ENCODE data around the gene SLC17A3. TPM values are rescaled to one million over a fixed set of nuclear protein-coding genes. Genes with fewer than 3 reads are reported as not detected.

Gene SLC17A3
- total and polyA plus RNA-seq, 7 experiments from 2014 or later, result 0.36 TPM; not detected in 6

DNA sequence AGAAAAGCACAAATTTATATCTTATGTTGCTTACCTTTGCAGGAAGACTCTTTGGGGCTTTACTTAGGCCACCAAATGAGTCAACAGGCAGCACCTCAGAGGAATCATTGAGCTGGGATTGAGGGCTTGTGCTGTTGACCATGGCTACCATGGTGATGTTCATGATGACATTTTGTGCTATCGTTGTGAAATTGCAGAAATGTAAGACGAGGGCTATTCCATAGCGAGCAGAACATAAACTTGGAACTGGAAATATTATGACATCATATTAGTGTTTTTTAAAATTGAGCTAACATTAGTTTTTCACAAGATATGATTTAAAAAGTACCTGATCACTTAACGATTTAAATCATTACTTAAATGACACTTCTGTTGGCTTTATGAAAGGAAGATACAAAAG is 11.8 kb downstream of the SLC17A3 start:
- H3K9me3 Mint-ChIP-seq, result peaks cover 0 to 13% (median 0%) of the 10 kb centered on the region in 11 donors
- DNase-seq (no peak), ATAC-seq (no peak)
- H3K27me3 ChIP-seq (ENCODE audit: control insufficient read depth in 2 of 2, insufficient read depth in 2 of 2, low read length in 2 of 2), result no peaks in the 10 kb centered on the region
- no peak overlapping the region for H3K4me3 ChIP-seq (ENCODE audit: low read length)
- H3K27me3 Mint-ChIP-seq, result peaks cover 0 to 15% (median 4%) of the 10 kb centered on the region in 5 donors
- no peak overlapping the region for H3K27ac ChIP-seq (ENCODE audit: low read depth, low read length)
- H3K4me1 Mint-ChIP-seq, result peaks cover 8 to 45% (median 32%) of the 10 kb centered on the region in 7 donors
- H3K36me3 Mint-ChIP-seq, result peaks cover 0 to 27% (median 4%) of the 10 kb centered on the region in 5 donors
- CTCF ChIA-PET, result interaction anchor here (1.2 kb wide), 1 partner anchor 74 kb away, joined by 3 read pairs; no protein-coding TSS in a partner anchor
- H3K4me3 Mint-ChIP-seq, result no peak overlapping the region
- no peaks in the 10 kb centered on the region for H3K36me3 ChIP-seq (ENCODE audit: control insufficient read depth in 2 of 3, insufficient read depth in 3 of 3, low read length in 3 of 3)
- peaks cover 13 to 20% of the 10 kb centered on the region in 2 donors for H3K4me1 ChIP-seq (ENCODE audit: control insufficient read depth in 2 of 2, insufficient read depth in 2 of 2, low read length in 2 of 2)
- intact Hi-C loops (cut with micrococcal nuclease), result no loop called here
- no peak overlapping the region for H3K27ac Mint-ChIP-seq
- POLR2A ChIA-PET, result interaction anchor here (0.6 to 0.9 kb wide), 2 partner anchors 82 to 131 kb away, joined by 3 to 4 read pairs; no protein-coding TSS in a partner anchor
- no peaks in the 10 kb centered on the region for H3K9me3 ChIP-seq (ENCODE audit: control insufficient read depth in 2 of 3, low read length in 3 of 3)

DNA sequence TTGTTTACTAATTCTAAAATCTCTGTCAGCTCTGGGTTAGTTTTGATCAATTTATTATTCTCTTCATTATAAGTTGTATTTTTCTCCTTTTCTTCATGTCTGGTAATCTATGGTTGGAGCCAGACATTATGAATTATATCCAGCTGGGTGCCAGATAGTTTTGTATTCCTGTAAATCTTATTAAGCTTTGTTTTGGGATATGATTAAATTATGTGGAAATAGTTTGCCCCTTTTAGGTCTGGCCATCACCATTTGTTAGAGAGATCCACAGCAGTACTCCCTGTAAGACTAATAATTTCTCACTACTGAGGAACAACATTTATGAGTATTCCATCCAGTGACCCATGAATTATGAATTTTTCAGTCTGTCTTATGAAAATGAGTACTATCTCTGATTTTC is 21.3 kb downstream of the SLC17A3 start:
- no peak overlapping the region for H3K4me3 ChIP-seq (ENCODE audit: low read length)
- POLR2A ChIA-PET, result no interaction called here
- Mint-ChIP-seq H3K27ac (peak overlapping the region in 1 of 9 donors; percentile 51), H3K27me3 (peaks cover 0 to 23% (median 6%) of the 10 kb centered on the region in 5 donors), H3K9me3 (no peaks in the 10 kb centered on the region), H3K36me3 (peaks cover 0 to 2% (median 0%) of the 10 kb centered on the region in 5 donors), H3K4me1 (peaks cover 5 to 17% (median 13%) of the 10 kb centered on the region in 7 donors), H3K4me3 (no peak overlapping the region)
- intact Hi-C loops (cut with micrococcal nuclease), result no loop called here
- no peaks in the 10 kb centered on the region for H3K4me1 ChIP-seq (ENCODE audit: control insufficient read depth in 2 of 2, insufficient read depth in 2 of 2, low read length in 2 of 2)
- ATAC-seq, result no peak
- no peaks in the 10 kb centered on the region for H3K36me3 ChIP-seq (ENCODE audit: control insufficient read depth in 2 of 3, insufficient read depth in 3 of 3, low read length in 3 of 3)
- CTCF ChIA-PET, result no interaction called here
- no peak for DNase-seq
- H3K27ac ChIP-seq (ENCODE audit: low read depth, low read length), result no peak overlapping the region
- no peaks in the 10 kb centered on the region for H3K27me3 ChIP-seq (ENCODE audit: control insufficient read depth in 2 of 2, insufficient read depth in 2 of 2, low read length in 2 of 2)
- H3K9me3 ChIP-seq (ENCODE audit: control insufficient read depth in 2 of 3, low read length in 3 of 3), result no peaks in the 10 kb centered on the region

DNA sequence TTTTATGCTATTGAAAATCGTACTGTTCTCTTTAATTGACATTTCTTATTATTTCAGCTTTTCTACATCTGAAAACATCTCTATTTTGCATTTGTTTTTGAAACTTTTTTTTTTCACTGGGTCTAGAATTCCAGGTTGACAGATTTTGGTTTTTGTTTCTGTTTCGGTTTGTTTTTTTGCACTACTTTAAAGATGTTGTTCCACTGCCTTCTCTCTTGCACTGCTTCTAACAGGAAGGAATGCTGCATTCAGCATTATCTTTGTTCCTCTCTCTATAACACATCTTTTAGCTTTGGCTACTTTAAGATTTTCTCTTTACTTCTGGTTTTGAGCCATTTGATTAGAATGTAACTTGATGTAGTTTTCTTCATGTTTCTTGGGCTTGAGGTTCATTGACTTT is 22.1 kb downstream of the SLC17A3 start:
- peaks cover 0 to 4% (median 0%) of the 10 kb centered on the region in 5 donors for H3K36me3 Mint-ChIP-seq
- no peaks in the 10 kb centered on the region for H3K36me3 ChIP-seq (ENCODE audit: control insufficient read depth in 2 of 3, insufficient read depth in 3 of 3, low read length in 3 of 3)
- ATAC-seq (no peak), DNase-seq (no peak)
- no peaks in the 10 kb centered on the region for H3K4me1 ChIP-seq (ENCODE audit: control insufficient read depth in 2 of 2, insufficient read depth in 2 of 2, low read length in 2 of 2)
- H3K27ac ChIP-seq (ENCODE audit: low read depth, low read length), result no peak overlapping the region
- no peak overlapping the region for H3K4me3 ChIP-seq (ENCODE audit: low read length)
- H3K27ac Mint-ChIP-seq, result peak overlapping the region in 2 of 9 donors; percentile 51
- intact Hi-C loops (cut with micrococcal nuclease), result no loop called here
- H3K4me1 Mint-ChIP-seq, result peaks cover 5 to 17% (median 13%) of the 10 kb centered on the region in 7 donors
- POLR2A ChIA-PET, result interaction anchor here (0.7 kb wide), 1 partner anchor 661 kb away, joined by 3 read pairs; no protein-coding TSS in a partner anchor
- H3K27me3 ChIP-seq (ENCODE audit: control insufficient read depth in 2 of 2, insufficient read depth in 2 of 2, low read length in 2 of 2), result no peaks in the 10 kb centered on the region
- peak overlapping the region in 3 of 10 donors; percentile 4 to 70 (median 68) for H3K4me3 Mint-ChIP-seq
- CTCF ChIA-PET, result no interaction called here
- no peaks in the 10 kb centered on the region for H3K9me3 ChIP-seq (ENCODE audit: control insufficient read depth in 2 of 3, low read length in 3 of 3)
- peaks cover 0 to 26% (median 5%) of the 10 kb centered on the region in 5 donors for H3K27me3 Mint-ChIP-seq
- H3K9me3 Mint-ChIP-seq, result peaks cover 0 to 4% (median 0%) of the 10 kb centered on the region in 11 donors

DNA sequence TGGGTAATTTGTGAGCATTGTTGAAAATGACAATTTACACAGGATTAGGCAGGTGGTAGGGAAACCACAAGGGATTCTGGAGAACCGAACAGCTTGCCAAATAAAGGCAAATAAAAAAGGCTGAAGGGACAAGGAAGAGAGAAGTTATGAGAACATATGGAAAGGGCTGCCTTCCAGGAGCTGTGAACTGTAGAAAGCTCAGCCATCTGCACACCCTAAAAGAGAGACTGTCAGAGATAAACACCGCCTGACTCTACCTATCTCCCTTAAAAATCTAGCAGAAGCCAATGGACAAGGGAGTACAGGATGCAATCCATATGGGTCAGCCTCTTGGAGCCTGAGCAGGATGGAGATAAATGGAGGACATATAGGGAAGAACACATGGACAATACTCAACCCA is 29.5 kb downstream of the SLC17A3 start:
- Histone ChIP-seq H3K36me3 (ENCODE audit: control insufficient read depth in 2 of 3, insufficient read depth in 3 of 3, low read length in 3 of 3) (no peaks in the 10 kb centered on the region), H3K9me3 (ENCODE audit: control insufficient read depth in 2 of 3, low read length in 3 of 3) (no peaks in the 10 kb centered on the region), H3K4me3 (ENCODE audit: low read length) (no peak overlapping the region), H3K27me3 (ENCODE audit: control insufficient read depth in 2 of 2, insufficient read depth in 2 of 2, low read length in 2 of 2) (no peaks in the 10 kb centered on the region), H3K27ac (ENCODE audit: low read depth, low read length) (no peak overlapping the region), H3K4me1 (ENCODE audit: control insufficient read depth in 2 of 2, insufficient read depth in 2 of 2, low read length in 2 of 2) (no peaks in the 10 kb centered on the region)
- H3K27me3 Mint-ChIP-seq, result peaks cover 10 to 20% (median 11%) of the 10 kb centered on the region in 5 donors
- H3K36me3 Mint-ChIP-seq, result peaks cover 0 to 5% (median 1%) of the 10 kb centered on the region in 5 donors
- POLR2A ChIA-PET, result no interaction called here
- H3K4me3 Mint-ChIP-seq, result no peak overlapping the region
- peaks cover 0 to 6% (median 0%) of the 10 kb centered on the region in 11 donors for H3K9me3 Mint-ChIP-seq
- intact Hi-C loops (cut with micrococcal nuclease), result no loop called here
- ATAC-seq (no peak), DNase-seq (no peak)
- no peak overlapping the region for H3K27ac Mint-ChIP-seq
- CTCF ChIA-PET, result interaction anchor here (0.5 kb wide), 1 partner anchor 142 kb away, joined by 3 read pairs; no protein-coding TSS in a partner anchor
- H3K4me1 Mint-ChIP-seq, result no peaks in the 10 kb centered on the region

DNA sequence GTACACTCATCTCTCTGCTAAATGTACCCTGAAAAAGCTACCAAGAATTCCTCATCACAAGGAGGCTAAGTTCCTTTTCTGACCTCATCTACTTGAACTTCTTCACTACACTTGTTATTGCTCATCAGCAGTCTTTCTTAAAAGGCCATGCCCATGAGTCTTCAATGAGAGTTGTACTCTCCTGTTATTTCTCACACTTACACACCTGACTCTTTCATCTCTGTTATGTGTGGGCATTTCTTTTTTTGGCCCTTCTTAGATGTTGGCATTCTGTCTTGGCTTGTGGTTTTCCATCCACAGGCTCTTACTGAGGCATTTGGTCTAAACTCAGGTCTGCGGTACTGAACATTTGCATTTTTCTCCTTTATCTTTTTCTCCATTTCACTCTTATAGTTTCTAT is 31.5 kb downstream of the SLC17A3 start:
- H3K4me3 ChIP-seq (ENCODE audit: low read length), result no peak overlapping the region
- H3K27me3 ChIP-seq (ENCODE audit: control insufficient read depth in 2 of 2, insufficient read depth in 2 of 2, low read length in 2 of 2), result no peaks in the 10 kb centered on the region
- no peaks in the 10 kb centered on the region for H3K9me3 ChIP-seq (ENCODE audit: control insufficient read depth in 2 of 3, low read length in 3 of 3)
- ChIA-PET CTCF (no interaction called here), POLR2A (interaction anchor here (0.6 kb wide), 1 partner anchor 113 kb away, joined by 3 read pairs; no protein-coding TSS in a partner anchor)
- H3K4me1 ChIP-seq (ENCODE audit: control insufficient read depth in 2 of 2, insufficient read depth in 2 of 2, low read length in 2 of 2), result no peaks in the 10 kb centered on the region
- ATAC-seq (no peak), DNase-seq (no peak)
- intact Hi-C loops (cut with micrococcal nuclease), result no loop called here
- peaks cover 0 to 5% (median 1%) of the 10 kb centered on the region in 5 donors for H3K36me3 Mint-ChIP-seq
- no peaks in the 10 kb centered on the region for H3K36me3 ChIP-seq (ENCODE audit: control insufficient read depth in 2 of 3, insufficient read depth in 3 of 3, low read length in 3 of 3)
- H3K27me3 Mint-ChIP-seq, result peaks cover 9 to 11% (median 10%) of the 10 kb centered on the region in 5 donors
- peaks cover 0 to 6% (median 0%) of the 10 kb centered on the region in 11 donors for H3K9me3 Mint-ChIP-seq
- H3K4me1 Mint-ChIP-seq, result no peaks in the 10 kb centered on the region
- no peak overlapping the region for H3K27ac ChIP-seq (ENCODE audit: low read depth, low read length)
- no peak overlapping the region for H3K4me3 Mint-ChIP-seq
- no peak overlapping the region for H3K27ac Mint-ChIP-seq

DNA sequence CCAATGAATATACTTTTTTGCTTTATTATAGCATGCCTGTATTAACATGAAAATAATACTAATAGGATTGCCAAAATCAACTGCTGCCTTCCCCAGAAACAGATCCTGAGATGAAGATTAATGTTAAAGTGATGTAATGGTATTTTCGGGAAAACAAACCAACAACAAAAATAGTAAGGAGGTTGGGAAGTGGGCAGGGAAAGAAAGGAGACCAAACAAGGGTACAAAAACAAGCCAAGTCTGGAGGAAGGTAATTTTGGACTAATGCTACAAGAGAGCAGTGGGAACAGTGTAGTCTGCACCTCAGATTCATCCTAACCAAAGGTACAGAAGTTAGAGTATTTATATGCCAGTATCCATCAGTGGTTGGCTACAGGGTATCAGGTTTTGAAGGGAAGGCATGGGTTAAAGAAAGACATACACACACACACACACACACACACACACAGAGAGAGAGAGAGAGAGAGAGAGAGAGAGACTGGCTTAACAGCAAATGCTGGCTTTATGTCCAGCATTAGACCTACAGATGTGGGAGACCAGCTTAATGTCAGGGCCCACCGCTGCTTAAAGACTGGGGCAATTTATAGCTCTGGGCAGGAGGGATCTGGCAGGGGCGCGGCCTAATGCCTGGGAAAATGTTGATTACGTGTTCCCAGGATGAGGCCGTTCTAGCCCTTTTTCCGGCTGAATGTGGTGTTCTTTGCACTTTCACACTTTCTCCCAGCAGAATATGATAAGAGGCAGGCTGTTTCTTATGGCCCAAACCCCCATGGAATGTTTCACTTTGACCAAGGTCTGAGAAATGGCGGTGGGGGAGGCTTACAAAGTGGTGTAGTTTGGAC is 38.4 kb downstream of the SLC17A3 start:
- no peak for DNase-seq
- ChIA-PET CTCF (interaction anchor here (0.7 kb wide), 1 partner anchor 12 kb away, joined by 5 read pairs; no protein-coding TSS in a partner anchor), POLR2A (no interaction called here)
- Histone ChIP-seq H3K27me3 (ENCODE audit: control insufficient read depth in 2 of 2, insufficient read depth in 2 of 2, low read length in 2 of 2) (no peaks in the 10 kb centered on the region), H3K27ac (ENCODE audit: low read depth, low read length) (no peak overlapping the region), H3K4me3 (ENCODE audit: low read length) (no peak overlapping the region), H3K4me1 (ENCODE audit: control insufficient read depth in 2 of 2, insufficient read depth in 2 of 2, low read length in 2 of 2) (no peaks in the 10 kb centered on the region), H3K36me3 (ENCODE audit: control insufficient read depth in 2 of 3, insufficient read depth in 3 of 3, low read length in 3 of 3) (no peaks in the 10 kb centered on the region), H3K9me3 (ENCODE audit: control insufficient read depth in 2 of 3, low read length in 3 of 3) (no peaks in the 10 kb centered on the region)
- Mint-ChIP-seq H3K27ac (no peak overlapping the region), H3K4me1 (no peaks in the 10 kb centered on the region), H3K27me3 (peaks cover 6 to 21% (median 12%) of the 10 kb centered on the region in 5 donors), H3K9me3 (peaks cover 0 to 2% (median 0%) of the 10 kb centered on the region in 11 donors), H3K36me3 (peaks cover 0 to 2% (median 0%) of the 10 kb centered on the region in 5 donors), H3K4me3 (no peak overlapping the region)
- no peak for ATAC-seq
- intact Hi-C loops (cut with micrococcal nuclease), result no loop called here

Measured in naive thymus-derived CD4-positive, alpha-beta T cell (primary cell).